H9 (cell line): ENCODE results near the gene SLC15A5. TPM values are rescaled to one million over a fixed set of nuclear protein-coding genes. Genes with fewer than 3 reads are reported as not detected.

Experiments used
- DNase-seq: peaks from one replicate; pipeline ENCODE4 v3.0.0-alpha.2; 2017
- H2AFZ ChIP-seq: one replicate; pipeline ENCODE4 v1.6.1; 2013; ENCODE audit warnings: mild to moderate bottlenecking, low read length, control low read depth, moderate library complexity
- H2AK5ac ChIP-seq: 2 replicates; pipeline ENCODE4 v1.6.1; 2013; ENCODE audit warnings: low read length, control low read depth, mixed read lengths; ENCODE audit not compliant: insufficient read length
- H2BK120ac ChIP-seq: one replicate; pipeline ENCODE4 v1.6.1; 2013; ENCODE audit warnings: low read depth, mild to moderate bottlenecking, low read length, control low read depth, inconsistent platforms; ENCODE audit not compliant: poor library complexity, severe bottlenecking
- H2BK12ac ChIP-seq: 2 replicates; pipeline ENCODE4 v1.6.1; 2013; ENCODE audit warnings: low read length, control low read depth, mixed read lengths, low read depth; ENCODE audit not compliant: insufficient read length
- H2BK15ac ChIP-seq: 2 replicates; pipeline ENCODE4 v1.6.1; 2013; ENCODE audit warnings: low read depth, low read length, control low read depth
- H2BK20ac ChIP-seq: one replicate; pipeline ENCODE4 v1.6.1; 2013; ENCODE audit warnings: low read depth, mild to moderate bottlenecking, low read length, control low read depth, inconsistent platforms; ENCODE audit not compliant: poor library complexity, severe bottlenecking
- H2BK5ac ChIP-seq: 2 replicates; pipeline ENCODE4 v1.6.1; 2013; ENCODE audit warnings: low read length, control low read depth, mixed read lengths; ENCODE audit not compliant: insufficient read length
- H3K14ac ChIP-seq: 2 replicates; pipeline ENCODE4 v1.6.1; 2013; ENCODE audit warnings: low read length, control low read depth; ENCODE audit not compliant: insufficient read depth
- H3K18ac ChIP-seq: 2 replicates; pipeline ENCODE4 v1.6.1; 2013; ENCODE audit warnings: low read depth, mild to moderate bottlenecking, mixed read lengths, low read length, control low read depth; ENCODE audit not compliant: insufficient read length
- H3K23ac ChIP-seq: 2 replicates; pipeline ENCODE4 v1.6.1; 2013; ENCODE audit warnings: low read length, control low read depth, mixed read lengths, low read depth; ENCODE audit not compliant: insufficient read length
- H3K23me2 ChIP-seq: 2 replicates; pipeline ENCODE4 v1.6.1; 2013; ENCODE audit warnings: low read depth, mild to moderate bottlenecking, mixed read lengths, low read length, control low read depth; ENCODE audit not compliant: insufficient read length, poor library complexity, severe bottlenecking
- H3K27ac ChIP-seq: 2 replicates; pipeline ENCODE4 v1.5.1; 2013; ENCODE audit warnings: low read length, control low read depth, mixed read lengths, low read depth; ENCODE audit not compliant: insufficient read length
- H3K27me3 ChIP-seq: 2 replicates; pipeline ENCODE4 v1.6.1; 2013; ENCODE audit warnings: low read length, control low read depth, inconsistent platforms; ENCODE audit not compliant: insufficient read depth
- H3K4ac ChIP-seq: 2 replicates; pipeline ENCODE4 v1.6.1; 2013; ENCODE audit warnings: low read depth, mild to moderate bottlenecking, control low read depth, inconsistent platforms, low read length, moderate library complexity
- H3K4me1 ChIP-seq: 2 replicates; pipeline ENCODE4 v1.6.1; 2013; ENCODE audit warnings: low read length, control low read depth, inconsistent platforms; ENCODE audit not compliant: insufficient read depth
- H3K4me2 ChIP-seq: 2 replicates; pipeline ENCODE4 v1.6.1; 2013; ENCODE audit warnings: low read length, control low read depth, mixed read lengths; ENCODE audit not compliant: insufficient read length, insufficient read depth
- H3K56ac ChIP-seq: 2 replicates; pipeline ENCODE4 v1.6.1; 2013; ENCODE audit warnings: low read depth, mild to moderate bottlenecking, mixed read lengths, low read length, control low read depth; ENCODE audit not compliant: insufficient read length
- H3K79me1 ChIP-seq: 2 replicates; pipeline ENCODE4 v1.6.1; 2013; ENCODE audit warnings: low read depth, mild to moderate bottlenecking, moderate library complexity, low read length, control low read depth, inconsistent platforms; ENCODE audit not compliant: insufficient read depth, poor library complexity, severe bottlenecking
- H3K79me2 ChIP-seq: 2 replicates; pipeline ENCODE4 v1.6.1; 2013; ENCODE audit warnings: low read length, control low read depth, inconsistent platforms; ENCODE audit not compliant: insufficient read depth
- H3K9ac ChIP-seq: 2 replicates; pipeline ENCODE4 v1.6.1; 2013; ENCODE audit warnings: low read length, control low read depth, mixed read lengths; ENCODE audit not compliant: insufficient read length; ENCODE audit errors: extremely low read depth
- H3K9me3 ChIP-seq: one replicate; pipeline ENCODE4 v1.6.1; 2013; ENCODE audit warnings: low read depth, low read length, inconsistent platforms; ENCODE audit not compliant: control insufficient read depth
- H3T11ph ChIP-seq: one replicate; pipeline ENCODE4 v1.6.1; 2013; ENCODE audit warnings: mild to moderate bottlenecking, low read length, control low read depth, inconsistent platforms
- H4K20me1 ChIP-seq: one replicate; pipeline ENCODE4 v1.6.1; 2013; ENCODE audit not compliant: control insufficient read depth, insufficient read length, insufficient read depth
- H4K5ac ChIP-seq: 2 replicates; pipeline ENCODE4 v1.6.1; 2013; ENCODE audit warnings: low read depth, mild to moderate bottlenecking, mixed read lengths, low read length, control low read depth; ENCODE audit not compliant: insufficient read length
- H4K8ac ChIP-seq: replicated peaks from 2 replicates; pipeline ENCODE4 v1.6.1; 2013; ENCODE audit warnings: low read length, control low read depth, mixed read lengths, low read depth; ENCODE audit not compliant: insufficient read length
- H4K91ac ChIP-seq: 2 replicates; pipeline ENCODE4 v1.6.1; 2013; ENCODE audit warnings: low read depth, mild to moderate bottlenecking, moderate library complexity, mixed read lengths, low read length, control low read depth; ENCODE audit not compliant: insufficient read length
- H3K27ac Mint-ChIP-seq, 3 experiments: 2 replicates in 2 of 3; 3 replicates in 1 of 3; pipeline ENCODE4 v1.8.0; 2020 to 2021; ENCODE audit warnings: mixed read lengths in 3 of 3, mild to moderate bottlenecking in 1 of 3, moderate library complexity in 1 of 3
- H3K27me3 Mint-ChIP-seq: 2 replicates; pipeline ENCODE4 v1.8.0; 2021; ENCODE audit warnings: low read depth, mild to moderate bottlenecking, moderate library complexity, mixed read lengths
- H3K36me3 Mint-ChIP-seq, 3 experiments: 2 replicates in 2 of 3; 3 replicates in 1 of 3; pipeline ENCODE4 v1.8.0; 2020 to 2021; ENCODE audit warnings: low read depth in 3 of 3, mixed read lengths in 3 of 3; ENCODE audit not compliant: insufficient read depth in 1 of 3
- H3K4me1 Mint-ChIP-seq, 2 experiments: 2 replicates each; pipeline ENCODE4 v1.8.0; 2020; ENCODE audit warnings: mixed read lengths in 2 of 2
- H3K4me3 Mint-ChIP-seq, 2 experiments: 2 replicates in 1 of 2; 3 replicates in 1 of 2; pipeline ENCODE4 v1.8.0; 2020 to 2021; ENCODE audit warnings: mild to moderate bottlenecking in 2 of 2, mixed read lengths in 2 of 2, moderate library complexity in 1 of 2
- H3K9me3 Mint-ChIP-seq, 2 experiments: 2 replicates in 1 of 2; 3 replicates in 1 of 2; pipeline ENCODE4 v1.8.0; 2020; ENCODE audit warnings: mild to moderate bottlenecking in 2 of 2, mixed read lengths in 2 of 2, moderate library complexity in 1 of 2
- WGBS: extraction: QIAGEN DNeasy Blood & Tissue Kit; methylation state at CpG from one replicate; pipeline ENCODE4 v1.1.7; 2013; ENCODE audit warnings: missing lambda C conversion rate, low lambda C conversion rate, mixed read lengths; ENCODE audit not compliant: insufficient read length; ENCODE audit errors: extremely low coverage; 5-methylcytosine and 5-hydroxymethylcytosine counted together
- total RNA-seq: library from RNA; stranded (reverse); gene quantifications from 2 replicates; pipeline ENCODE4 v1.2.1, GENCODE V29; 2021
- TF ChIP-seq, protein P1 (sequence below): fragments of 200-600 bp; sonication (generic); conservative IDR thresholded peaks from 3 replicates; pipeline ENCODE4 v1.8.0; 2021; ENCODE audit warnings: antibody characterized with exemption, mild to moderate bottlenecking

The SLC15A5 gene
- total RNA-seq, 1 experiment from 2014 or later = not detected

GRCh38 chr12:16171348-16171747 is 106.1 kb downstream of the SLC15A5 start:
- Histone ChIP-seq H2AFZ (no peak overlapping the region), H3K27me3 (no peaks in the 10 kb centered on the region), H3K27ac (no peak overlapping the region), H3K4me1 (no peaks in the 10 kb centered on the region), H3K56ac (no peak overlapping the region), H3K18ac (no peak overlapping the region), H3K9me3 (no peaks in the 10 kb centered on the region), H3K9ac (no peak overlapping the region), H2BK12ac (no peak overlapping the region), H3K23me2 (no peaks in the 10 kb centered on the region), H4K20me1 (no peaks in the 10 kb centered on the region), H2BK120ac (no peak overlapping the region), H2AK5ac (no peak overlapping the region), H4K5ac (no peak overlapping the region), H3K4me2 (no peak overlapping the region), H2BK20ac (no peak overlapping the region), H3K4ac (no peak overlapping the region), H3K79me1 (no peaks in the 10 kb centered on the region), H3K23ac (no peak overlapping the region), H4K91ac (no peak overlapping the region), H3K79me2 (no peaks in the 10 kb centered on the region), H4K8ac (no peak overlapping the region), H2BK5ac (no peak overlapping the region), H2BK15ac (no peak overlapping the region), H3T11ph (no peak overlapping the region), H3K14ac (no peak overlapping the region)
- Mint-ChIP-seq H3K27ac (no peak overlapping the region), H3K9me3 (no peaks in the 10 kb centered on the region; a peak in 1 of 5 replicates), H3K27me3 (no peaks in the 10 kb centered on the region), H3K36me3 (no peaks in the 10 kb centered on the region), H3K4me1 (no peaks in the 10 kb centered on the region), H3K4me3 (no peak overlapping the region)
- no peak for DNase-seq
- no CpG with 5 or more reads among the region's 2 CpGs for WGBS
- TF ChIP-seq, protein P1, sequence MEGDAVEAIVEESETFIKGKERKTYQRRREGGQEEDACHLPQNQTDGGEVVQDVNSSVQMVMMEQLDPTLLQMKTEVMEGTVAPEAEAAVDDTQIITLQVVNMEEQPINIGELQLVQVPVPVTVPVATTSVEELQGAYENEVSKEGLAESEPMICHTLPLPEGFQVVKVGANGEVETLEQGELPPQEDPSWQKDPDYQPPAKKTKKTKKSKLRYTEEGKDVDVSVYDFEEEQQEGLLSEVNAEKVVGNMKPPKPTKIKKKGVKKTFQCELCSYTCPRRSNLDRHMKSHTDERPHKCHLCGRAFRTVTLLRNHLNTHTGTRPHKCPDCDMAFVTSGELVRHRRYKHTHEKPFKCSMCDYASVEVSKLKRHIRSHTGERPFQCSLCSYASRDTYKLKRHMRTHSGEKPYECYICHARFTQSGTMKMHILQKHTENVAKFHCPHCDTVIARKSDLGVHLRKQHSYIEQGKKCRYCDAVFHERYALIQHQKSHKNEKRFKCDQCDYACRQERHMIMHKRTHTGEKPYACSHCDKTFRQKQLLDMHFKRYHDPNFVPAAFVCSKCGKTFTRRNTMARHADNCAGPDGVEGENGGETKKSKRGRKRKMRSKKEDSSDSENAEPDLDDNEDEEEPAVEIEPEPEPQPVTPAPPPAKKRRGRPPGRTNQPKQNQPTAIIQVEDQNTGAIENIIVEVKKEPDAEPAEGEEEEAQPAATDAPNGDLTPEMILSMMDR = no peak
